ENCODE data around the gene BEND4. TPM values are rescaled to one million over a fixed set of nuclear protein-coding genes. Genes with fewer than 3 reads are reported as not detected.
A peak's percentile ranks its signal among the peaks of the same experiment; 100 is the strongest.

Gene BEND4
- total RNA-seq, 5 donors from 2014 or later (not counting 1 experiment from before 2014, with no cell fraction given): 0.26 to 0.73 (median 0.50) TPM

- H3K36me3 Mint-ChIP-seq: no peaks in the 10 kb centered on the region
- ATAC-seq (replicated peaks in 1 of 4) (peak in 1 of 4 experiments; percentile 36), DNase-seq (no peak)
- ChIA-PET CTCF (no interaction called here), POLR2A (no interaction called here)
- H3K9me3 ChIP-seq: no peaks in the 10 kb centered on the region
- H3K4me1 ChIP-seq (ENCODE audit: control insufficient read depth in 1 of 2, extremely low read depth in 1 of 2, insufficient read depth in 2 of 2, low read length in 2 of 2): no peaks in the 10 kb centered on the region
- H3K4me3 Mint-ChIP-seq: no peak overlapping the region
- H3K9me3 Mint-ChIP-seq: peaks cover 4 to 5% (median 4%) of the 10 kb centered on the region in 3 donors
- H3K27ac Mint-ChIP-seq: no peak overlapping the region
- H3K27me3 ChIP-seq (replicated peaks in 1 of 2; ENCODE audit: control insufficient read depth in 2 of 2, extremely low read depth in 1 of 2, insufficient read depth in 2 of 2, low read length in 1 of 2): peaks cover 0 to 7% of the 10 kb centered on the region in 2 experiments
- no peak overlapping the region for H3K27ac ChIP-seq (ENCODE audit: low read length)
- no peak overlapping the region for H3K4me3 ChIP-seq (ENCODE audit: control insufficient read depth in 1 of 2, extremely low read depth in 1 of 2, low read length in 1 of 2)
- 46% methylated on average over 4 of the region's 8 CpGs for WGBS (ENCODE audit: insufficient coverage)
- H3K27me3 Mint-ChIP-seq: peaks cover 21 to 27% of the 10 kb centered on the region in 2 donors
- H3K36me3 ChIP-seq (ENCODE audit: control insufficient read depth in 2 of 2, extremely low read depth in 1 of 2, insufficient read depth in 1 of 2, low read length in 1 of 2): no peaks in the 10 kb centered on the region
- H3K4me1 Mint-ChIP-seq: no peaks in the 10 kb centered on the region
Measured at GRCh38 chr4:42159271-42160001, 7.0 kb upstream of the BEND4 start.

- ATAC-seq (replicated peaks in 1 of 4): peak; percentile 47 to 69 (median 58)
- 1% methylated on average over 118 of the region's 122 CpGs for WGBS (ENCODE audit: insufficient coverage)
Measured at GRCh38 chr4:42151568-42152506, 618 bp downstream of the BEND4 start.

GRCh38 chr4:42150653-42151567 lies 1.5 kb downstream of the BEND4 start:
- whole genome bisulfite sequencing (ENCODE audit: insufficient coverage): 12% methylated on average over 89 of the region's 89 CpGs
- ATAC-seq (replicated peaks in 1 of 4): peak in 2 of 4 experiments; percentile 28 to 32
- Mint-ChIP-seq H3K4me3 (peak overlapping the region; percentile 79 to 88 (median 85)), H3K36me3 (no peaks in the 10 kb centered on the region), H3K27me3 (peaks cover 49 to 53% of the 10 kb centered on the region in 2 donors), H3K9me3 (no peaks in the 10 kb centered on the region), H3K27ac (no peak overlapping the region), H3K4me1 (peaks cover 15 to 32% (median 18%) of the 10 kb centered on the region in 3 donors)
- H3K27me3 ChIP-seq (replicated peaks in 1 of 2; ENCODE audit: control insufficient read depth in 2 of 2, extremely low read depth in 1 of 2, insufficient read depth in 2 of 2, low read length in 1 of 2): peaks cover 2 to 23% of the 10 kb centered on the region in 2 experiments
- CTCF ChIA-PET: interaction anchor here in 1 of 2 donors (0.5 kb wide), 1 partner anchor 19 kb away, joined by 3 read pairs; no protein-coding TSS in a partner anchor
- POLR2A ChIA-PET: no interaction called here
- H3K27ac ChIP-seq (ENCODE audit: low read length): no peak overlapping the region
- H3K9me3 ChIP-seq: no peaks in the 10 kb centered on the region
- H3K4me1 ChIP-seq (ENCODE audit: control insufficient read depth in 1 of 2, extremely low read depth in 1 of 2, insufficient read depth in 2 of 2, low read length in 2 of 2): peaks cover 0 to 12% of the 10 kb centered on the region in 2 experiments
- DNase-seq: no peak
- no peaks in the 10 kb centered on the region for H3K36me3 ChIP-seq (ENCODE audit: control insufficient read depth in 2 of 2, extremely low read depth in 1 of 2, insufficient read depth in 1 of 2, low read length in 1 of 2)
- peak overlapping the region in 1 of 2 donors; percentile 78 for H3K4me3 ChIP-seq (ENCODE audit: control insufficient read depth in 1 of 2, extremely low read depth in 1 of 2, low read length in 1 of 2)

More at GRCh38 chr4:42151568-42152506, 618 bp downstream of the BEND4 start:
- Mint-ChIP-seq H3K36me3 (no peaks in the 10 kb centered on the region), H3K27ac (no peak overlapping the region), H3K9me3 (no peaks in the 10 kb centered on the region), H3K4me3 (peak overlapping the region; percentile 71 to 88 (median 71)), H3K4me1 (peaks cover 15 to 32% (median 18%) of the 10 kb centered on the region in 3 donors), H3K27me3 (peaks cover 43 to 60% of the 10 kb centered on the region in 2 donors)
- CTCF ChIA-PET: no interaction called here
- Histone ChIP-seq H3K36me3 (ENCODE audit: control insufficient read depth in 2 of 2, extremely low read depth in 1 of 2, insufficient read depth in 1 of 2, low read length in 1 of 2) (no peaks in the 10 kb centered on the region), H3K9me3 (no peaks in the 10 kb centered on the region), H3K4me1 (ENCODE audit: control insufficient read depth in 1 of 2, extremely low read depth in 1 of 2, insufficient read depth in 2 of 2, low read length in 2 of 2) (peaks cover 0 to 12% of the 10 kb centered on the region in 2 experiments), H3K4me3 (ENCODE audit: control insufficient read depth in 1 of 2, extremely low read depth in 1 of 2, low read length in 1 of 2) (peak overlapping the region; percentile 16 to 78), H3K27ac (ENCODE audit: low read length) (no peak overlapping the region), H3K27me3 (replicated peaks in 1 of 2; ENCODE audit: control insufficient read depth in 2 of 2, extremely low read depth in 1 of 2, insufficient read depth in 2 of 2, low read length in 1 of 2) (peaks cover 2 to 30% of the 10 kb centered on the region in 2 experiments)
- POLR2A ChIA-PET: no interaction called here
- peak in 16 of 35 experiments; percentile 6 to 44 (median 18) for DNase-seq

- Mint-ChIP-seq H3K27me3 (peaks cover 49 to 50% of the 10 kb centered on the region in 2 donors), H3K36me3 (no peaks in the 10 kb centered on the region), H3K9me3 (no peaks in the 10 kb centered on the region), H3K4me1 (peaks cover 15 to 32% (median 18%) of the 10 kb centered on the region in 3 donors), H3K27ac (peak overlapping the region in 1 of 2 donors; percentile 67), H3K4me3 (no peak overlapping the region)
- H3K9me3 ChIP-seq: no peaks in the 10 kb centered on the region
- ChIA-PET CTCF (no interaction called here), POLR2A (no interaction called here)
- DNase-seq (no peak), ATAC-seq (replicated peaks in 1 of 4) (no peak)
- H3K4me3 ChIP-seq (ENCODE audit: control insufficient read depth in 1 of 2, extremely low read depth in 1 of 2, low read length in 1 of 2): no peak overlapping the region
- H3K27me3 ChIP-seq (replicated peaks in 1 of 2; ENCODE audit: control insufficient read depth in 2 of 2, extremely low read depth in 1 of 2, insufficient read depth in 2 of 2, low read length in 1 of 2): peaks cover 2 to 23% of the 10 kb centered on the region in 2 experiments
- peaks cover 0 to 12% of the 10 kb centered on the region in 2 experiments for H3K4me1 ChIP-seq (ENCODE audit: control insufficient read depth in 1 of 2, extremely low read depth in 1 of 2, insufficient read depth in 2 of 2, low read length in 2 of 2)
- no peak overlapping the region for H3K27ac ChIP-seq (ENCODE audit: low read length)
- WGBS (ENCODE audit: insufficient coverage): 59% methylated on average over 2 of the region's 7 CpGs
- no peaks in the 10 kb centered on the region for H3K36me3 ChIP-seq (ENCODE audit: control insufficient read depth in 2 of 2, extremely low read depth in 1 of 2, insufficient read depth in 1 of 2, low read length in 1 of 2)
Measured at GRCh38 chr4:42149004-42149403, 3.5 kb downstream of the BEND4 start.

- POLR2A ChIA-PET: no interaction called here
- CTCF ChIA-PET: no interaction called here
- peaks cover 2 to 23% of the 10 kb centered on the region in 2 experiments for H3K27me3 ChIP-seq (replicated peaks in 1 of 2; ENCODE audit: control insufficient read depth in 2 of 2, extremely low read depth in 1 of 2, insufficient read depth in 2 of 2, low read length in 1 of 2)
- Mint-ChIP-seq H3K4me1 (peaks cover 15 to 29% (median 18%) of the 10 kb centered on the region in 3 donors), H3K27me3 (peaks cover 44 to 49% of the 10 kb centered on the region in 2 donors), H3K4me3 (no peak overlapping the region), H3K27ac (no peak overlapping the region), H3K9me3 (no peaks in the 10 kb centered on the region), H3K36me3 (no peaks in the 10 kb centered on the region)
- H3K4me1 ChIP-seq (ENCODE audit: control insufficient read depth in 1 of 2, extremely low read depth in 1 of 2, insufficient read depth in 2 of 2, low read length in 2 of 2): peaks cover 0 to 12% of the 10 kb centered on the region in 2 experiments
- ATAC-seq (replicated peaks in 1 of 4): no peak
- H3K9me3 ChIP-seq: no peaks in the 10 kb centered on the region
- H3K36me3 ChIP-seq (ENCODE audit: control insufficient read depth in 2 of 2, extremely low read depth in 1 of 2, insufficient read depth in 1 of 2, low read length in 1 of 2): no peaks in the 10 kb centered on the region
- no peak overlapping the region for H3K27ac ChIP-seq (ENCODE audit: low read length)
- WGBS (ENCODE audit: insufficient coverage): no CpG with 5 or more reads among the region's 1 CpG
- DNase-seq: no peak
- no peak overlapping the region for H3K4me3 ChIP-seq (ENCODE audit: control insufficient read depth in 1 of 2, extremely low read depth in 1 of 2, low read length in 1 of 2)
Measured at GRCh38 chr4:42148425-42148824, 4.0 kb downstream of the BEND4 start.
